B cell (primary cell): Measurements from ENCODE around the gene SAMM50. TPM values are rescaled to one million over a fixed set of nuclear protein-coding genes. Genes with fewer than 3 reads are reported as not detected.

ENCODE experiments used
- ATAC-seq: fragments of 200-7000 bp; cut with Tn5 transposase; one replicate; pipeline ENCODE4 v1.10.0; 2021; ENCODE audit warnings: low read depth, mild to moderate bottlenecking, moderate number of reproducible peaks, moderate library complexity
- CTCF ChIA-PET: fragments of 350-600 bp; sonication (Branson Sonifier 250); formaldehyde crosslinking; loops from one replicate; lab custom pipeline; 2021; ENCODE audit warnings: antibody characterized with exemption, inconsistent platforms; lab: Charles Lee
- POLR2A ChIA-PET: fragments of 350-600 bp; sonication (Branson Sonifier 250); formaldehyde crosslinking; loops from one replicate; lab custom pipeline; 2021; ENCODE audit warnings: antibody characterized with exemption; lab: Charles Lee
- DNase-seq: peaks from one replicate; pipeline ENCODE4 v3.0.0; 2013
- H2AFZ ChIP-seq: 2 replicates; pipeline ENCODE4 v1.6.1; 2012; ENCODE audit warnings: mild to moderate bottlenecking, low read depth, low read length; ENCODE audit not compliant: insufficient read depth, poor library complexity, severe bottlenecking
- H3K27ac ChIP-seq, 2 donors: 1 replicate in 1 of 2; 2 replicates in 1 of 2; pipeline ENCODE4 v1.5.1; 2012 to 2013; ENCODE audit warnings: low read length in 2 of 2, mild to moderate bottlenecking in 2 of 2, moderate library complexity in 1 of 2
- H3K27me3 ChIP-seq, 4 experiments: fragments of 200-600 bp in 1 of 4; sonication (generic) in 1 of 4; replicated peaks in 1 of 4; 1 replicate in 2 of 4; 2 replicates in 2 of 4; pipeline versions ENCODE4 v1.6.1 to v1.7.0; 2013 to 2016; ENCODE audit warnings: low read length in 3 of 4, mild to moderate bottlenecking in 2 of 4, mixed read lengths in 1 of 4, moderate library complexity in 1 of 4; ENCODE audit not compliant: insufficient read depth in 4 of 4, control insufficient read depth in 3 of 4; ENCODE audit errors: control extremely low read depth in 1 of 4
- H3K36me3 ChIP-seq, 2 experiments: replicated peaks in 1 of 2; 1 replicate in 1 of 2; 2 replicates in 1 of 2; pipeline versions ENCODE4 v1.6.1 to v1.7.1; 2013; ENCODE audit warnings: low read length in 1 of 2; ENCODE audit not compliant: insufficient read depth in 2 of 2, control insufficient read depth in 1 of 2; ENCODE audit errors: control extremely low read depth in 1 of 2, extremely low read depth in 1 of 2
- H3K4me1 ChIP-seq, 2 donors: fragments of 200-600 bp in 1 of 2; sonication (generic) in 1 of 2; 1 replicate in 1 of 2; 2 replicates in 1 of 2; pipeline versions ENCODE4 v1.5.1 to v1.6.1; 2013 to 2017; ENCODE audit warnings: low read length in 2 of 2; ENCODE audit not compliant: control insufficient read depth in 2 of 2, insufficient read depth in 2 of 2
- H3K4me2 ChIP-seq: replicated peaks from 2 replicates; pipeline ENCODE3; 2012; ENCODE audit warnings: mild to moderate bottlenecking, low read depth, low read length; ENCODE audit not compliant: poor library complexity, severe bottlenecking
- H3K4me3 ChIP-seq, 5 experiments: fragments of 200-600 bp in 1 of 5; sonication (generic) in 1 of 5; 1 replicate in 3 of 5; 2 replicates in 2 of 5; pipeline versions ENCODE4 v1.5.1 to v1.7.0; 2011 to 2016; ENCODE audit warnings: low read length in 4 of 5, mild to moderate bottlenecking in 4 of 5, low read depth in 2 of 5, control low read depth in 1 of 5, moderate library complexity in 1 of 5; ENCODE audit not compliant: insufficient read depth in 1 of 5; ENCODE audit errors: control extremely low read depth in 1 of 5, extremely low read depth in 1 of 5
- H3K79me2 ChIP-seq: fragments of 200-600 bp; sonication (generic); one replicate; pipeline ENCODE4 v1.6.0; 2016; ENCODE audit warnings: low read length; ENCODE audit not compliant: control insufficient read depth, insufficient read depth
- H3K9ac ChIP-seq: fragments of 200-600 bp; sonication (generic); 2 replicates; pipeline ENCODE4 v1.6.1; 2017; ENCODE audit warnings: mild to moderate bottlenecking, low read length, moderate library complexity
- H3K9me3 ChIP-seq, 3 donors: one replicate each; pipeline versions ENCODE4 v1.6.1 to v1.7.1; 2013; ENCODE audit warnings: low read length in 2 of 3; ENCODE audit not compliant: control insufficient read depth in 2 of 3, insufficient read depth in 1 of 3; ENCODE audit errors: control extremely low read depth in 1 of 3
- H4K20me1 ChIP-seq: 2 replicates; pipeline ENCODE4 v1.6.0; 2012; ENCODE audit warnings: mild to moderate bottlenecking, low read length; ENCODE audit not compliant: insufficient read depth, control insufficient read depth, poor library complexity, severe bottlenecking
- H3K27ac Mint-ChIP-seq: one replicate; pipeline ENCODE4 v1.8.0; 2021; ENCODE audit warnings: mixed read lengths
- H3K27me3 Mint-ChIP-seq: one replicate; pipeline ENCODE4 v1.8.0; 2021; ENCODE audit warnings: mixed read lengths
- H3K4me1 Mint-ChIP-seq: one replicate; pipeline ENCODE4 v1.8.0; 2021; ENCODE audit warnings: mixed read lengths
- H3K4me3 Mint-ChIP-seq: one replicate; pipeline ENCODE4 v1.8.0; 2021; ENCODE audit warnings: mixed read lengths
- H3K9me3 Mint-ChIP-seq: one replicate; pipeline ENCODE4 v1.8.0; 2022; ENCODE audit warnings: mixed read lengths; ENCODE audit not compliant: insufficient read depth
- EZH2 ChIP-seq: IDR thresholded peaks from 2 replicates; pipeline ENCODE4 v1.6.1; 2012; ENCODE audit warnings: borderline replicate concordance, low read depth, mild to moderate bottlenecking, moderate library complexity, low read length; ENCODE audit not compliant: insufficient read depth, poor library complexity, severe bottlenecking
- WGBS: methylation state at CpG from one replicate; pipeline ENCODE4 v1.1.5; 2013; ENCODE audit warnings: missing lambda C conversion rate; ENCODE audit not compliant: insufficient coverage; 5-methylcytosine and 5-hydroxymethylcytosine counted together
- intact Hi-C: fragments of 100-400 bp; cut with micrococcal nuclease; formaldehyde crosslinking; loops from one replicate; pipeline ENCODE4 v1.10.0; 2022
- polyA plus RNA-seq: library from polyadenylated mRNA; depleted of rRNA; stranded (reverse); fragments of >200 nt; gene quantifications from 2 replicates; pipeline ENCODE4 v1.2.3, GENCODE V29; 2012
- total RNA-seq, 2 donors: library from RNA; stranded (reverse); fragments of 120-200 nt in 1 of 2; gene quantifications; 1 replicate in 1 of 2; 2 replicates in 1 of 2; pipeline versions ENCODE4 v1.2.3 to v1.2.4, GENCODE V29; 2013 to 2022
- TF ChIP-seq, protein P1 (sequence below): fragments of 200-600 bp; IDR thresholded peaks from one replicate; pipeline ENCODE4 v1.8.0; 2022; ENCODE audit warnings: antibody characterized with exemption, mild to moderate bottlenecking

The SAMM50 gene
- total and polyA plus RNA-seq, 2 donors (not counting 1 experiment from before 2014, with no cell fraction given): 18.8 to 43.2 TPM

DNA sequence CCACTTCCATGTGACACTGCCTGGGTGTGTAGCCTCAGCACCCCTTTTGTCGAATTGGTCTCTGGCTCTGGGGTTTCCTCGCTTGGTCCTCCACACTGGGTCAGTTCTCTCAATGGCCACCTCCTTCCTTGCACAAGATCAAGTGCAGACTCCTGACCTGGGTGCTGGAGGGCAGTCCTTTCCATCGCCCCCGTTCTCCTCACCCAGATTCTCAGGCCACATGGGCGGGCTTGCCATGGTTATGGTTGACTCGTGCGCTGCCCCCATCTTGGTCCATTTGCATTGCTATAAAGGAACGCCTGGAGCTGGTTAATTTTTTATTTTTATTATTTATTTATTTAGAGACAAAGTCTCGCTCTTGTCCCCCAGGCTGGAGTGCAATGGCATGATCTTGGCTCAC, 63.4 kb downstream of the SAMM50 start:
- DNase-seq (no peak), ATAC-seq (no peak)
- Histone ChIP-seq H3K4me3 (no peak overlapping the region), H3K36me3 (no peaks in the 10 kb centered on the region), H3K79me2 (no peaks in the 10 kb centered on the region), H3K9me3 (no peaks in the 10 kb centered on the region), H3K4me1 (peaks cover 10 to 13% of the 10 kb centered on the region in 2 donors), H3K9ac (no peak overlapping the region), H4K20me1 (no peaks in the 10 kb centered on the region), H3K4me2 (no peak overlapping the region), H3K27me3 (no peaks in the 10 kb centered on the region), H3K27ac (no peak overlapping the region), H2AFZ (no peak overlapping the region)
- POLR2A ChIA-PET: no interaction called here
- Mint-ChIP-seq H3K27ac (no peak overlapping the region), H3K9me3 (no peaks in the 10 kb centered on the region), H3K4me3 (no peak overlapping the region), H3K27me3 (no peaks in the 10 kb centered on the region), H3K4me1 (peaks cover 23% of the 10 kb centered on the region)
- intact Hi-C loops: no loop called here
- CTCF ChIA-PET: interaction anchor here (2.0 kb wide), 1 partner anchor 25 kb away, joined by 6 read pairs; no protein-coding TSS in a partner anchor
- WGBS: 97% methylated on average over 5 of the region's 9 CpGs
- TF ChIP-seq, protein P1, sequence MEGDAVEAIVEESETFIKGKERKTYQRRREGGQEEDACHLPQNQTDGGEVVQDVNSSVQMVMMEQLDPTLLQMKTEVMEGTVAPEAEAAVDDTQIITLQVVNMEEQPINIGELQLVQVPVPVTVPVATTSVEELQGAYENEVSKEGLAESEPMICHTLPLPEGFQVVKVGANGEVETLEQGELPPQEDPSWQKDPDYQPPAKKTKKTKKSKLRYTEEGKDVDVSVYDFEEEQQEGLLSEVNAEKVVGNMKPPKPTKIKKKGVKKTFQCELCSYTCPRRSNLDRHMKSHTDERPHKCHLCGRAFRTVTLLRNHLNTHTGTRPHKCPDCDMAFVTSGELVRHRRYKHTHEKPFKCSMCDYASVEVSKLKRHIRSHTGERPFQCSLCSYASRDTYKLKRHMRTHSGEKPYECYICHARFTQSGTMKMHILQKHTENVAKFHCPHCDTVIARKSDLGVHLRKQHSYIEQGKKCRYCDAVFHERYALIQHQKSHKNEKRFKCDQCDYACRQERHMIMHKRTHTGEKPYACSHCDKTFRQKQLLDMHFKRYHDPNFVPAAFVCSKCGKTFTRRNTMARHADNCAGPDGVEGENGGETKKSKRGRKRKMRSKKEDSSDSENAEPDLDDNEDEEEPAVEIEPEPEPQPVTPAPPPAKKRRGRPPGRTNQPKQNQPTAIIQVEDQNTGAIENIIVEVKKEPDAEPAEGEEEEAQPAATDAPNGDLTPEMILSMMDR: no peak
- no peak for TF ChIP-seq EZH2

DNA sequence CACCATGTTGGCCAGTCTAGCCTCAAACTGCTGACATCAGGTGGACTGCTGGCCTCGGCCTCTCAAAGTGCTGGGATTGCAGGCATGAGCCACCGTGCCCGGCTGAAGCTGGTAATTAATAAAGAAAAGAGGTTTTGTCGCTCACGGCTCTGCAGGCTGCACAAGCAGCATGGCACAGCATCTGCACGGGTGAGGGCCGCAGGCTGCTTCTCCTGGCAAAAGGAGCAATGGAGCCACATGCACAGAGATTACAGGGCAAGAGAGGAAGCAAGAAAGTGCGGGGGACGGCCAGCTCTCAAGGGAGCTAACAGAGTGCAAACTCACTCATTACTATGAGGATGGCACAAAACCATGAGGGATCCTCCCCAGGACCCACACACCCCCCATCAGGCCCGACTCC, 64.2 kb downstream of the SAMM50 start:
- H3K27ac Mint-ChIP-seq: no peak overlapping the region
- Histone ChIP-seq H4K20me1 (no peaks in the 10 kb centered on the region), H3K4me3 (no peak overlapping the region), H3K27me3 (no peaks in the 10 kb centered on the region), H3K9ac (no peak overlapping the region), H3K4me1 (peaks cover 12 to 16% of the 10 kb centered on the region in 2 donors), H3K79me2 (no peaks in the 10 kb centered on the region), H3K4me2 (no peak overlapping the region), H3K9me3 (no peaks in the 10 kb centered on the region), H2AFZ (no peak overlapping the region), H3K36me3 (no peaks in the 10 kb centered on the region), H3K27ac (no peak overlapping the region)
- H3K4me3 Mint-ChIP-seq: no peak overlapping the region
- H3K9me3 Mint-ChIP-seq: no peaks in the 10 kb centered on the region
- TF ChIP-seq, protein P1: no peak
- no peak for TF ChIP-seq EZH2
- peaks cover 26% of the 10 kb centered on the region for H3K4me1 Mint-ChIP-seq
- DNase-seq (no peak), ATAC-seq (no peak)
- CTCF ChIA-PET: interaction anchor here (1.9 kb wide), 1 partner anchor 26 kb away, joined by 10 read pairs; no protein-coding TSS in a partner anchor
- POLR2A ChIA-PET: no interaction called here
- WGBS: 94% methylated on average over 7 of the region's 10 CpGs
- H3K27me3 Mint-ChIP-seq: no peaks in the 10 kb centered on the region
- intact Hi-C loops: no loop called here
